ENCODE data around the gene MAP2K7. TPM values are rescaled to one million over a fixed set of nuclear protein-coding genes. Genes with fewer than 3 reads are reported as not detected.
"Not testable (repeated sequence)": the region's sequence is repeated elsewhere in the genome, so short reads cannot be mapped to it uniquely, and the experiment has no call there.

MAP2K7 gene
- total RNA-seq, 4 donors from 2014 or later = 9.1 to 18.6 (median 14.9) TPM

DNA sequence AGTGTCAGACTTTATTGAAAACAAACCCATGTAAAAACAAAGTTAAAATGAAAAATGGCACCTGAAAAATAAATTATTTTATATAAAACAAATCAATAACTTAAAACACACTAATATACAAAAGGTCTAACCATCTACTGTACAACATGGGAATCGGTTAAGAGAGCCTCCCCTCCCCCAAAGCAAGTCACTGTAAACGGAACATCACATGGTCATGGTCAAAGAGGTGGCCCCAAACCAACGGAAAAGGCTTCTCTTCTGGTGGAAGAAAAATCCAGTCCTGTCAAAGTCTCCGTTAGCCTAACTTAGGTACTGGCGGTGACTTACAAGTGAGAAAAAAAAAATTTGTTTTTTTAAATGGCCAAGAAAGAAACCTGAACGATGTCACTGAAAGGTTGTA, 55.5 kb downstream of the MAP2K7 start:
- DNase-seq = no peak
- TF ChIP-seq POLR2A (IDR thresholded peaks at IDR 0.05) = no peak
- TF ChIP-seq, protein P1, sequence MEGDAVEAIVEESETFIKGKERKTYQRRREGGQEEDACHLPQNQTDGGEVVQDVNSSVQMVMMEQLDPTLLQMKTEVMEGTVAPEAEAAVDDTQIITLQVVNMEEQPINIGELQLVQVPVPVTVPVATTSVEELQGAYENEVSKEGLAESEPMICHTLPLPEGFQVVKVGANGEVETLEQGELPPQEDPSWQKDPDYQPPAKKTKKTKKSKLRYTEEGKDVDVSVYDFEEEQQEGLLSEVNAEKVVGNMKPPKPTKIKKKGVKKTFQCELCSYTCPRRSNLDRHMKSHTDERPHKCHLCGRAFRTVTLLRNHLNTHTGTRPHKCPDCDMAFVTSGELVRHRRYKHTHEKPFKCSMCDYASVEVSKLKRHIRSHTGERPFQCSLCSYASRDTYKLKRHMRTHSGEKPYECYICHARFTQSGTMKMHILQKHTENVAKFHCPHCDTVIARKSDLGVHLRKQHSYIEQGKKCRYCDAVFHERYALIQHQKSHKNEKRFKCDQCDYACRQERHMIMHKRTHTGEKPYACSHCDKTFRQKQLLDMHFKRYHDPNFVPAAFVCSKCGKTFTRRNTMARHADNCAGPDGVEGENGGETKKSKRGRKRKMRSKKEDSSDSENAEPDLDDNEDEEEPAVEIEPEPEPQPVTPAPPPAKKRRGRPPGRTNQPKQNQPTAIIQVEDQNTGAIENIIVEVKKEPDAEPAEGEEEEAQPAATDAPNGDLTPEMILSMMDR (IDR thresholded peaks at IDR 0.05) = no peak
- Histone ChIP-seq H3K36me3 (peaks cover 25 to 26% of the 10 kb centered on the region in 2 donors), H3K27me3 (no peaks in the 10 kb centered on the region), H3K4me1 (no peaks in the 10 kb centered on the region), H3K9me3 (no peaks in the 10 kb centered on the region), H3K4me3 (replicated peaks in 1 of 3) (no peak overlapping the region), H3K27ac (no peak overlapping the region)
- intact Hi-C loops (cut with DNase I) = no loop called here
- WGBS, 2 donors = 69 to 72% methylated on average over 6 of the region's 6 CpGs

DNA sequence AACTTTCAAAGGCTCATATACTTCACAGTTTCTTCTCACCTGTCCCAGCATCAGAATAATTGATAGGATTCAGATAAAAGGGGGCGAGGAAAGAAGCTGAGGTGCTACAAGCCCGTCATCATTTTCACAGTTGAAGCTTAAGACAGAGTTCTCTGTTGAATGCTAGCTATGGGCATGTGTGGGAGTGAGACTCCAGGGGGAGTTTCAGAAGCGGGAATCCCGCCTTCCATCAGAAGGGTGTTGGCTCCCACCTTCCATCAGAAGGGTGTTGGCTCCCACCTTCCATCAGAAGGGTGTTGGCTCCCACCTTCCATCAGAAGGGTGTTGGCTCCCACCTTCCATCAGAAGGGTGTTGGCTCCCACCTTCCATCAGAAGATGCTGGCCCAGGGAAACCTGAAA, 57.4 kb downstream of the MAP2K7 start:
- H3K9me3 ChIP-seq, DNase-seq: not testable (repeated sequence)
- H3K36me3 ChIP-seq = peaks cover 26 to 39% of the 10 kb centered on the region in 2 donors

DNA sequence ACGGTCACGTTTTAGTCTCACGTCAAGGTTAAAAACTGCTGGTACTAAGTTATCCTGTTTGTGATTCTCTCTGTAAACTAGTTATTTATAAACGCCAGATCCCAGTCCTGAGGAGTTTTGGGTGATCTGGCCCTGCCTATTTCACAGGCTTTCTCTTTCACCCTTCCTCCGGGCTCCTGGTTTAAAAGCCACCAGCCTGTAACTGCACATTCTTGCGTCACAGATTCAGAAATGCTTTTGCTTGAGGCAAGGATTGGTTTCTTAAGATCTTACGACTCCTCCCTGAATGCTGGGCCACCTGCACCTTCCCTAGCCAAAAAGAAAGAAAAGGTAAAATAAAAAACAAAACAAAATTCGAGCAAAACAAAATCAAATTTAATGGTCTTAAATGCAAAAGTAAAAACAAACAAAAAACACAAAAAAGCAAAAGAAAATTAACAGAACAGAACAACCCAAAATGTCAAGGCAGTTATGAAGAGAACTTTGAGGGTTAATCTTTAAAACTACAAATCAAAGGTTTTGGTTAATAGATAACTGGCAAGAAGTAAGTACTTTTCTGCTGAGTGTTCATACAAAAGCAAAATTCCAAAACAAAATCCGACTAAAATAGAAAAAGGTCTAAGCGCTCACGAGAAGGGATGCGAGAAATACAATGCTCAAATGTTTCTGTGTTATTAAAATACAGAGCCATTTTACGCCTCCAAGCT, 58.4 kb downstream of the MAP2K7 start:
- TF ChIP-seq, protein P1 (IDR thresholded peaks at IDR 0.05) = no peak
- no peak for TF ChIP-seq POLR2A (IDR thresholded peaks at IDR 0.05)
- peaks cover 32 to 46% of the 10 kb centered on the region in 2 donors for H3K36me3 ChIP-seq

More for the DNA sequence above, 57.4 kb downstream of the MAP2K7 start:
- H3K27ac ChIP-seq; H3K4me3 ChIP-seq (replicated peaks in 1 of 3); H3K4me1 ChIP-seq; intact Hi-C loops (cut with DNase I); H3K27me3 ChIP-seq: not testable (repeated sequence)
- WGBS, 2 donors = 85 to 93% methylated on average over 4 of the region's 4 CpGs

DNA sequence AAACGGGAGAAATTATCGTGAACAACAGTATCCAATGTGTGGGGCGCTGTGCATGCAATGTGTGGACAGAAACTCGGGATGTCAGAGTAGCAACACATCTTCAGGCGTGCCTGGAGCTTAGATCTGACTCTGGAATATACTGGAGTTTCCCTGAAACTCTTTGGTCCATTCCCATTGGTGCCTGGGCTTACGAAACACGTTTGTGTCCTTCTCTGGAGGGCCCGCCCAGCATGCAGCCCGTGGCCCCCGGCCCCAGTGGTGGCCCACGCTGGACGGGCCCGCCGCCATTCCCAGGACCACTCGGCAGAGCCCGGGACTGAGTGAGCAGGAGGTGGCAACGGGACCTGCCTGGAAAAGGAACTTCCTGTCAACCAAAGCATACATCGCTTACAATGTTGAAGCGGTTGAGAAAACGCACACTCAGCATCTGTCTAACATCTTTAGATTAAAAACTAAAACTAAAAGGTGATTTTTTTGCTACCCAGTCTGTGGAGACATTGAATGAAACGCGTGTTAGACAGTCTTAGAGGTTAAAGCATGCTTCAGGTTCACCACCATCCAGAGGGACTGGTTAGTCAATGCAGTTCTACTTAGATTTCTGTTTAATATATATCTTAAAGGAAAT, 59.1 kb downstream of the MAP2K7 start:
- DNase-seq = no peak
- Histone ChIP-seq H3K9me3 (no peaks in the 10 kb centered on the region), H3K4me3 (replicated peaks in 1 of 3) (no peak overlapping the region), H3K36me3 (peaks cover 38 to 53% of the 10 kb centered on the region in 2 donors), H3K4me1 (no peaks in the 10 kb centered on the region), H3K27me3 (no peaks in the 10 kb centered on the region), H3K27ac (no peak overlapping the region)
- intact Hi-C loops (cut with DNase I) = no loop called here
- 88 to 90% methylated on average over 21 to 22 of the region's 22 CpGs for WGBS, 2 donors
- TF ChIP-seq, protein P1 (IDR thresholded peaks at IDR 0.05) = no peak
- no peak for TF ChIP-seq POLR2A (IDR thresholded peaks at IDR 0.05)

More for the DNA sequence above, 58.4 kb downstream of the MAP2K7 start:
- DNase-seq = no peak
- Histone ChIP-seq H3K9me3 (no peaks in the 10 kb centered on the region), H3K27me3 (no peaks in the 10 kb centered on the region), H3K4me3 (replicated peaks in 1 of 3) (no peak overlapping the region), H3K27ac (no peak overlapping the region), H3K4me1 (no peaks in the 10 kb centered on the region)
- WGBS, 2 donors = 90 to 93% methylated on average over 13 of the region's 13 CpGs
- intact Hi-C loops (cut with DNase I) = no loop called here

DNA sequence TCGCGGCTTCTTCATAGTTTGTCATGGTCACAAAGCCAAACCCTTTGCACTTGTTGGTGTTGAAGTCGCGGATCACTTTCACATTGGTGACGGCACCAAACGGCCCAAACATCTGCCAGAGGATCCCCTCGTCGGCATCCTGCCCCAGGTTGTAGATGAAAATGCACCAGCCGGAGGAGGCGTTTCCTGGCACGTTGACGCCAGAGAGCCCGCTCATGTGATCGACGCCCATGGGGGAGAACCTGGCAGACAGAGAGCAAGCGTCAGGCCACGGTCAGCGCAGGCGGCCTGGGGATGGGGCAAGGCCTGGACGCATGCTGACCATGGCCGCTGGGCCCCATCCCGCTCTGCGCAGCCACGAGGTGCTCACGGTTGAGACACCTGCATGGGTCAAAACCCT, 59.9 kb downstream of the MAP2K7 start:
- WGBS, 2 donors = 96 to 98% methylated on average over 12 to 25 of the region's 25 CpGs
- H3K4me3 ChIP-seq (replicated peaks in 1 of 3) = no peak overlapping the region
- peaks cover 38 to 53% of the 10 kb centered on the region in 2 donors for H3K36me3 ChIP-seq
- no peak for DNase-seq
- no peaks in the 10 kb centered on the region for H3K9me3 ChIP-seq
- H3K27ac ChIP-seq = no peak overlapping the region
- intact Hi-C loops (cut with DNase I) = no loop called here
- no peaks in the 10 kb centered on the region for H3K4me1 ChIP-seq
- H3K27me3 ChIP-seq = no peaks in the 10 kb centered on the region
- TF ChIP-seq, protein P1 (IDR thresholded peaks at IDR 0.05) = no peak
- no peak for TF ChIP-seq POLR2A (IDR thresholded peaks at IDR 0.05)

Other genes starting within 250 kb of the MAP2K7 start
- gene RETN, start 234.8 kb upstream of the MAP2K7 start, total RNA-seq = not detected
- gene MCEMP1, start 226.8 kb upstream of the MAP2K7 start, total RNA-seq = 1 to 10 TPM in 1 of 4 donors, under 1 TPM in 1, not detected in 2; 0.54 to 1.7 TPM
- 100 to 1,000 TPM in 2 of 4 donors, 10 to 100 TPM in 2; 46.8 to 111 (median 93.1) TPM for gene TRAPPC5, start 223.0 kb upstream of the MAP2K7 start, total RNA-seq
- gene FCER2, start 201.7 kb upstream of the MAP2K7 start, total RNA-seq = not detected
- gene CLEC4G, start 171.8 kb upstream of the MAP2K7 start, total RNA-seq = 1 to 10 TPM in 2 of 4 donors, under 1 TPM in 2; 0.22 to 2.0 (median 0.81) TPM
- gene CD209, start 156.3 kb upstream of the MAP2K7 start, total RNA-seq = 1 to 10 TPM; 1.5 to 6.4 (median 3.3) TPM
- gene CLEC4M, start 140.6 kb upstream of the MAP2K7 start, total RNA-seq = under 1 TPM in 1 of 4 donors, not detected in 3; 0.13 TPM
- 10 to 100 TPM in 3 of 4 donors, 1 to 10 TPM in 1; 9.8 to 29.3 (median 21.8) TPM for gene EVI5L, start 73.7 kb upstream of the MAP2K7 start, total RNA-seq
- under 1 TPM; 0.13 to 0.45 (median 0.20) TPM for gene PRR36, start 29.5 kb upstream of the MAP2K7 start, total RNA-seq
- gene LRRC8E, start 15.4 kb upstream of the MAP2K7 start, total RNA-seq = 1 to 10 TPM; 1.4 to 3.3 (median 2.3) TPM
- gene TGFBR3L, start 11.0 kb downstream of the MAP2K7 start, total RNA-seq = not detected
- gene SNAPC2, start 16.5 kb downstream of the MAP2K7 start, total RNA-seq = 10 to 100 TPM in 2 of 4 donors, 1 to 10 TPM in 2; 9.3 to 14.0 (median 11.5) TPM
- gene CTXN1, start 22.3 kb downstream of the MAP2K7 start, total RNA-seq = 1 to 10 TPM; 1.4 to 3.0 (median 2.0) TPM
- gene TIMM44, start 39.8 kb downstream of the MAP2K7 start, total RNA-seq = 10 to 100 TPM; 47.4 to 85.6 (median 56.6) TPM
- 10 to 100 TPM; 24.2 to 46.7 (median 42.4) TPM for gene ELAVL1, start 101.8 kb downstream of the MAP2K7 start, total RNA-seq
- gene CCL25, start 148.9 kb downstream of the MAP2K7 start, total RNA-seq = not detected
- gene FBN3, start 245.7 kb downstream of the MAP2K7 start, total RNA-seq = 1 to 10 TPM in 3 of 4 donors, under 1 TPM in 1; 0.13 to 8.7 (median 2.5) TPM